Spleen (tissue), 11 donors: ENCODE results near the gene SDCBP2. TPM values are rescaled to one million over a fixed set of nuclear protein-coding genes. Genes with fewer than 3 reads are reported as not detected.
A peak's percentile ranks its signal among the peaks of the same experiment; 100 is the strongest.

Source experiments
- DNase-seq: peaks from one replicate; pipeline ENCODE4 v3.0.0-alpha.2; 2020
- H3K27ac ChIP-seq, 8 donors: fragments of 200-600 bp; sonication (generic) in 7 of 8; 1 replicate in 4 of 8; 2 replicates in 4 of 8; pipeline versions ENCODE4 v1.5.0 to v1.8.0; 2016 to 2021; ENCODE audit warnings: inconsistent platforms in 4 of 8, mild to moderate bottlenecking in 4 of 8, moderate library complexity in 1 of 8
- H3K27me3 ChIP-seq, 7 donors: fragments of 200-600 bp; sonication (generic) in 6 of 7; replicated peaks in 1 of 7; 1 replicate in 4 of 7; 2 replicates in 3 of 7; pipeline versions ENCODE4 v1.5.0 to v1.8.0; 2016 to 2021; ENCODE audit warnings: inconsistent platforms in 3 of 7, mild to moderate bottlenecking in 1 of 7
- H3K36me3 ChIP-seq, 6 donors: fragments of 200-600 bp; sonication (generic) in 5 of 6; 1 replicate in 4 of 6; 2 replicates in 2 of 6; pipeline versions ENCODE4 v1.5.0 to v1.8.0; 2016 to 2021; ENCODE audit warnings: inconsistent platforms in 2 of 6
- H3K4me1 ChIP-seq, 6 donors: fragments of 200-600 bp; sonication (generic) in 5 of 6; 1 replicate in 3 of 6; 2 replicates in 3 of 6; pipeline versions ENCODE4 v1.5.0 to v1.8.0; 2016 to 2021; ENCODE audit warnings: inconsistent platforms in 3 of 6
- H3K4me3 ChIP-seq, 8 donors: fragments of 200-600 bp; sonication (generic) in 7 of 8; 1 replicate in 4 of 8; 2 replicates in 4 of 8; pipeline versions ENCODE4 v1.5.0 to v1.8.0; 2016 to 2021; ENCODE audit warnings: inconsistent platforms in 4 of 8, mild to moderate bottlenecking in 4 of 8, moderate library complexity in 2 of 8
- H3K9me3 ChIP-seq, 8 donors: fragments of 200-600 bp; sonication (generic) in 7 of 8; 1 replicate in 4 of 8; 2 replicates in 4 of 8; pipeline versions ENCODE4 v1.5.0 to v1.8.0; 2016 to 2021; ENCODE audit warnings: inconsistent platforms in 4 of 8
- POLR2A ChIP-seq, 3 donors: fragments of 450-650 bp; IDR thresholded peaks; one replicate each; pipeline ENCODE4 v1.5.1; 2017; ENCODE audit warnings: antibody characterized with exemption in 3 of 3, mild to moderate bottlenecking in 1 of 3
- POLR2AphosphoS5 ChIP-seq, 3 donors: sonication (generic); formaldehyde crosslinking; IDR thresholded peaks; one replicate each; pipeline ENCODE4 v1.5.1; 2017; ENCODE audit warnings: antibody characterized with exemption in 3 of 3
- WGBS, 5 donors: extraction: QIAGEN DNeasy Blood & Tissue Kit in 3 of 5; methylation state at CpG; one replicate each; pipeline versions ENCODE4 v1.1.5 to v1.1.7; 2013 to 2018; 5-methylcytosine and 5-hydroxymethylcytosine counted together
- intact Hi-C: fragments of 100-400 bp; cut with DNase I; formaldehyde crosslinking; loops from one replicate; pipeline ENCODE4 v1.15.0; 2023; ENCODE audit warnings: low total_unique reads
- polyA plus RNA-seq, 3 donors: library from polyadenylated mRNA; stranded (reverse); fragments of 200-250 nt; gene quantifications; one replicate each; pipeline ENCODE4 v1.2.1, GENCODE V29; 2013
- total RNA-seq, 7 donors: library from RNA; depleted of rRNA in 3 of 7; stranded (reverse); fragments of >200 nt in 3 of 7; fragmentation: NEBNext Ultra II Directional in 4 of 7; extraction: Animal tissue kit (Norgen Biotek cat#: 25700) in 4 of 7; gene quantifications; one replicate each; pipeline versions ENCODE4 v1.1.0 to v1.2.1, GENCODE V29; 2016 to 2021
- TF ChIP-seq, protein P1 (sequence below), 11 experiments: fragments of 200-600 bp in 7 of 11; fragments of 450-650 bp in 4 of 11; sonication (generic) in 4 of 11; IDR thresholded peaks in 8 of 11; conservative IDR thresholded peaks in 3 of 11; 1 replicate in 7 of 11; 2 replicates in 4 of 11; pipeline versions ENCODE4 v1.4.0 to v1.8.0; 2016 to 2021; ENCODE audit warnings: antibody characterized with exemption in 11 of 11, inconsistent platforms in 4 of 11, mild to moderate bottlenecking in 1 of 11
- donor health status: healthy with polysubstance abuse.
- donor health status: DM: no; HTN: no; CAD: no; lungs with moderate emphysema.
- donor health status: DM: no; HTN: no; CAD: no.
- donor health status: Bipolar disorder and iron deficiency.
- donor health status: healthy.
- donor health status: DM: no; HTN: no; CAD: no.
- donor health status: DM: yes; HTN: yes; CAD: no.

SDCBP2 gene
- total and polyA plus RNA-seq, 10 donors = 2.0 to 7.1 (median 3.3) TPM

DNA sequence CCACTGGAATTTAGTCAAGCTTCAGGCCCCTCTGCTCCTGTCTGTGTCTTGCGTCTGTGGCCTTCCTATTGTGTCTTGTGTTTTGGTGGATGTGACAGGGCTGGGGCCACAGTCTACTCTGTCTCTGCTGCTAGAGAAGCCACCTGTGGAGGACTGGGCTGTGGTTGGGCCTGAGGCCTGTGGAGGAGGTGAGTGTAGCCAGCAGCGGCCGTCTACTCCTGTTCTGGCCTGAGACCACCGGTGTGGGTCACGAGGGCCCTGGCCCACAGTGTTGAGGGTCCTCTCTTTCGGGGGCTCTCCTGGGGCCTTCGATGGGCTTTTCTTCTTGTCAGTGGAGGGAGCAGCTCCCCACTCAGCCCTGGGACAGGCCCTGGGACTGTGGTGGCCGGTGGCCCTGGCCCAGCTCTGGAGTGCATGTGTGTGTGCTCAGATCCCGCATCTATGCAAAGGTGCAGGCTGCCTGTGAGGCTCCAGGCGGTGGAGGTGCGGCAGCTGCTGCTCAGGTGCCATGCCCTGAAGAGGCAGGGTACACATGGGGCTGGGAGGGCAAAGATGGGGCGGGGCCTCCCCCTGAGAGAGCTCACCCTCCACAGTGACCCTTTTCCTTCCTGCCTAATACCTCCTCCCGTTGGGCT, 20.8 kb downstream of the SDCBP2 start:
- TF ChIP-seq POLR2A (IDR thresholded peaks at IDR 0.05) (no peak), POLR2AphosphoS5 (IDR thresholded peaks at IDR 0.05) (no peak)
- TF ChIP-seq, protein P1, sequence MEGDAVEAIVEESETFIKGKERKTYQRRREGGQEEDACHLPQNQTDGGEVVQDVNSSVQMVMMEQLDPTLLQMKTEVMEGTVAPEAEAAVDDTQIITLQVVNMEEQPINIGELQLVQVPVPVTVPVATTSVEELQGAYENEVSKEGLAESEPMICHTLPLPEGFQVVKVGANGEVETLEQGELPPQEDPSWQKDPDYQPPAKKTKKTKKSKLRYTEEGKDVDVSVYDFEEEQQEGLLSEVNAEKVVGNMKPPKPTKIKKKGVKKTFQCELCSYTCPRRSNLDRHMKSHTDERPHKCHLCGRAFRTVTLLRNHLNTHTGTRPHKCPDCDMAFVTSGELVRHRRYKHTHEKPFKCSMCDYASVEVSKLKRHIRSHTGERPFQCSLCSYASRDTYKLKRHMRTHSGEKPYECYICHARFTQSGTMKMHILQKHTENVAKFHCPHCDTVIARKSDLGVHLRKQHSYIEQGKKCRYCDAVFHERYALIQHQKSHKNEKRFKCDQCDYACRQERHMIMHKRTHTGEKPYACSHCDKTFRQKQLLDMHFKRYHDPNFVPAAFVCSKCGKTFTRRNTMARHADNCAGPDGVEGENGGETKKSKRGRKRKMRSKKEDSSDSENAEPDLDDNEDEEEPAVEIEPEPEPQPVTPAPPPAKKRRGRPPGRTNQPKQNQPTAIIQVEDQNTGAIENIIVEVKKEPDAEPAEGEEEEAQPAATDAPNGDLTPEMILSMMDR (IDR thresholded peaks at IDR 0.05 in 8 of 11, conservative IDR thresholded peaks at IDR 0.05 in 3 of 11) = no peak
- H3K27ac ChIP-seq = no peak overlapping the region
- H3K36me3 ChIP-seq = peaks cover 0 to 21% (median 0%) of the 10 kb centered on the region in 6 donors
- no peaks in the 10 kb centered on the region for H3K9me3 ChIP-seq
- H3K27me3 ChIP-seq = no peaks in the 10 kb centered on the region
- 77 to 88% (median 86%) methylated on average over 12 to 13 of the region's 13 CpGs for WGBS, 5 donors
- H3K4me1 ChIP-seq = peaks cover 0 to 3% (median 2%) of the 10 kb centered on the region in 6 donors
- H3K4me3 ChIP-seq = no peak overlapping the region
- peak; percentile 68 for DNase-seq
- intact Hi-C loops = no loop called here

DNA sequence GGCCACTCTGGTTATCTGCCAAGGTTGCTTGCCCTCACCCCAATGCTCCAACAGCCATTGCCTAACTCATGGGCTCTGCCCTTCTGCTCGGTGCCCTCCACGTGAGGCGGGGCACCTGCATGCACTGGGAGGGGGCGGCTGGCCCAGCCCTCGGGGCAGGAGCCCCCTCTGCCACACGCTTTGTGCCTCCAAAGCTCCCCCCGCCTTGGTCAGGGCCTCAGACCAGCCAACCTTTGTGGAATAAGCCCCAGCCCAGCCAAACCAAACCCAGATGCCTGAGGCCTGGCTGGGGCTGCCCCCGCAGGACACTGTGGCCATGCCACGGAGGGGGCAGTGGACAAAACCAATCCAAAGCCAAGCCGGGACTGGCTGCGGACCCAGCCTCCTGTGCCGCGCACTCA, 21.4 kb downstream of the SDCBP2 start:
- H3K4me3 ChIP-seq = no peak overlapping the region
- TF ChIP-seq POLR2AphosphoS5 (IDR thresholded peaks at IDR 0.05) (no peak), POLR2A (IDR thresholded peaks at IDR 0.05) (no peak)
- TF ChIP-seq, protein P1 (IDR thresholded peaks at IDR 0.05 in 8 of 11, conservative IDR thresholded peaks at IDR 0.05 in 3 of 11) = no peak
- H3K27ac ChIP-seq = no peak overlapping the region
- intact Hi-C loops = no loop called here
- no peaks in the 10 kb centered on the region for H3K9me3 ChIP-seq
- peaks cover 0 to 21% (median 0%) of the 10 kb centered on the region in 6 donors for H3K36me3 ChIP-seq
- H3K4me1 ChIP-seq = no peaks in the 10 kb centered on the region
- WGBS, 5 donors = 90 to 97% (median 93%) methylated on average over 12 to 13 of the region's 13 CpGs
- DNase-seq = peak; percentile 51
- H3K27me3 ChIP-seq = no peaks in the 10 kb centered on the region

- peak; percentile 63 for DNase-seq
- Histone ChIP-seq H3K4me3 (no peak overlapping the region), H3K4me1 (no peaks in the 10 kb centered on the region), H3K9me3 (no peaks in the 10 kb centered on the region), H3K27me3 (no peaks in the 10 kb centered on the region), H3K27ac (no peak overlapping the region), H3K36me3 (peaks cover 0 to 21% (median 0%) of the 10 kb centered on the region in 6 donors)
- intact Hi-C loops = no loop called here
- TF ChIP-seq POLR2A (IDR thresholded peaks at IDR 0.05) (no peak), POLR2AphosphoS5 (IDR thresholded peaks at IDR 0.05) (no peak)
- TF ChIP-seq, protein P1 (IDR thresholded peaks at IDR 0.05 in 8 of 11, conservative IDR thresholded peaks at IDR 0.05 in 3 of 11) = no peak
- WGBS, 5 donors = 91 to 97% (median 94%) methylated on average over 9 to 10 of the region's 10 CpGs
Measured at GRCh38 chr20:1307171-1307570, 21.8 kb downstream of the SDCBP2 start.

DNA sequence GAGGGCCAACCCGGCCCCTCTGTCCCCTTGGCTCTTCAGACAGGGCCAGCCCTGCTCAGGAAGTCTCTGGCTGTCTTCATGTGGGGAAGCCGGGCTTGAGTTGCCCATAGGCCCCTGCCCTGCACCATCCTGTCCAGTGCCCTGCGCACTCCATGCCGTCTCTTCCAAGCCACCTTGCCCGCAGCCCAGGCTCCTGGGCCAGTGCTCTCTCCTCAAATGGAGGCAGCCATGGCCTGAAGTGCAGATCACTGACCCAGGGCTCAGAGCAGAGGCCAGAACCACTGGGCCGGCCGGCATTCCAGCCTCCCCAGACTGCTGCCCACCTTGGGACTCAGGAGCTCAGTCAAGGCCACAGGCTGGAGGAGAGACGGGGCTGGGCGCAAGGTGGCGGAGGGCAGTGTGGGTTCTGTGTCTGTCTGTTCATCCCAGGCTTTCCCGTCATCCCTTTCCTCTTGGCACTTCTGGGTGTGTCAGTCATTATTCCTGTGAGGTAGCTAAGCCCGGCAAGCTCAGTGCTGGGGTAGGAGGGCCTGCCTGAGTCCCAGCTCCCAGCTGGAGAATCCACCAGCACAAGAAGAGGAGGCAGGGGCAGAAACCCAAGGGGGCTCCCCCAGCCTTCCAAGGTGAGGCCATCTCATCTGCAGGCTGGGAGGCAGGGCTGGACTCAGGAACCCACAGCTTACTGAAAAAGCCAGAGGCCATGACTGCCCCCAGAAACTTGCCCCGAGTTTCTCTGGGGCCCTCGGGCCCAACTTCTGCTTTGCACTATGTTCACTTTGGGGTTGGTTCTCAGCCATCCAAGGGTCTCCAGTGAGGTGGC, 22.4 kb downstream of the SDCBP2 start:
- Histone ChIP-seq H3K9me3 (no peaks in the 10 kb centered on the region), H3K36me3 (peaks cover 0 to 21% (median 0%) of the 10 kb centered on the region in 6 donors), H3K4me3 (no peak overlapping the region), H3K4me1 (no peaks in the 10 kb centered on the region), H3K27ac (no peak overlapping the region), H3K27me3 (no peaks in the 10 kb centered on the region)
- peak; percentile 58 for DNase-seq
- intact Hi-C loops = no loop called here
- 80 to 86% (median 83%) methylated on average over 8 to 14 of the region's 14 CpGs for WGBS, 5 donors
- TF ChIP-seq POLR2AphosphoS5 (IDR thresholded peaks at IDR 0.05) = no peak
- TF ChIP-seq, protein P1 (IDR thresholded peaks at IDR 0.05 in 8 of 11, conservative IDR thresholded peaks at IDR 0.05 in 3 of 11) = no peak
- TF ChIP-seq POLR2A (IDR thresholded peaks at IDR 0.05) = no peak
